ENCODE results near the gene NTN1. TPM values are rescaled to one million over a fixed set of nuclear protein-coding genes. Genes with fewer than 3 reads are reported as not detected.
A peak's percentile ranks its signal among the peaks of the same experiment; 100 is the strongest.
"Not testable (repeated sequence)": the region's sequence is repeated elsewhere in the genome, so short reads cannot be mapped to it uniquely, and the experiment has no call there.

Gene NTN1
- not detected for polyA plus RNA-seq (2012; ENCODE audit: insufficient read depth, insufficient read length, low read depth)

DNA sequence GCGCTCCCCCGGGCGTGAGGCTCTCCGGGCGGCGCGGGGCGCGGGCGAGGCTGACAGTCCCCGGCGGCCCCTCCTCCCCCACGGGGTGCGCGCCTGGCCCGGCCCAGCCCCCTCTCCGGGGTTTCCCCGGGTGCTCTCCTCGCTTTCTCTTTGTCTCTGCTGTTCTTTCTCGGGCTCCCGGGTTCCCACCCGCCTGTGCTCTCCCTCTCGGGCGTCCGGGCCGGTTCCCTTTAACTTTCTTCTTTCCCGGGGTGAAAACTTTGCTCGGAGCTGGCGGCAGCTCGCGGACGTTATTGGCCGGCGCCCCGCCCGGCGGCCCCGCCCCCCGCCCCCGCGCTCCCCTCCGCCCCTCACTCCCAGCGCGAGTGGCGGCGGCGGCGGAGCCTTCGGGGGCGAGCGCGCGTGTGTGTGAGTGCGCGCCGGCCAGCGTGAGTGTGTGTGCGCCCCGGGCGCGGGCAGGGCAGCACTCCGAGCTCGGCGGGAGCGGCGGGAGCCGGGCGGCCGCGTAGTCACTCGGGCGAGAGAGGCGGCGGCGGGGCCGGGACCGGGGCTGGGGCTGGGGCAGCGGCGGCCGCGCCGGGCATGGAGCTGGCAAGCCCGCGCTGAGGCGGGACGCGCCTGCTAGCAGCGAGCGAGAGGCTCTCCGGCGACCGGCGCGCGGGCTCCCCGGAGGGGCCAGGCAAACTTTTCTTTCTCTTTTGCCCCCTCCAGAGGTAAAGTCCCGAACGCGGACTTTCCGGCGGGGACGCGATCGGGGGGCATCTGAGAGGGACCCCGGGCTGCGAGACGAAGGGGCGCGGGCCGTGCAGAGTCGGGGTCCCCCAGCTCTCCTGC lies at the start of gene NTN1:
NTN1 (plus strand) TSS at position 353 of the 834 bp plus-strand sequence. CDS start 864 bp downstream, outside the sequence.
- Histone ChIP-seq H3K27me3 (peaks cover 29% of the 10 kb centered on the region), H3K4me3 (ENCODE audit: low read depth, low read length) (no peak within 1 kb of the TSS), H3K9me3 (no peaks in the 10 kb centered on the region), H3K36me3 (no peaks in the 10 kb centered on the region), H3K4me1 (no peaks in the 10 kb centered on the region)
- TF ChIP-seq, protein P1, sequence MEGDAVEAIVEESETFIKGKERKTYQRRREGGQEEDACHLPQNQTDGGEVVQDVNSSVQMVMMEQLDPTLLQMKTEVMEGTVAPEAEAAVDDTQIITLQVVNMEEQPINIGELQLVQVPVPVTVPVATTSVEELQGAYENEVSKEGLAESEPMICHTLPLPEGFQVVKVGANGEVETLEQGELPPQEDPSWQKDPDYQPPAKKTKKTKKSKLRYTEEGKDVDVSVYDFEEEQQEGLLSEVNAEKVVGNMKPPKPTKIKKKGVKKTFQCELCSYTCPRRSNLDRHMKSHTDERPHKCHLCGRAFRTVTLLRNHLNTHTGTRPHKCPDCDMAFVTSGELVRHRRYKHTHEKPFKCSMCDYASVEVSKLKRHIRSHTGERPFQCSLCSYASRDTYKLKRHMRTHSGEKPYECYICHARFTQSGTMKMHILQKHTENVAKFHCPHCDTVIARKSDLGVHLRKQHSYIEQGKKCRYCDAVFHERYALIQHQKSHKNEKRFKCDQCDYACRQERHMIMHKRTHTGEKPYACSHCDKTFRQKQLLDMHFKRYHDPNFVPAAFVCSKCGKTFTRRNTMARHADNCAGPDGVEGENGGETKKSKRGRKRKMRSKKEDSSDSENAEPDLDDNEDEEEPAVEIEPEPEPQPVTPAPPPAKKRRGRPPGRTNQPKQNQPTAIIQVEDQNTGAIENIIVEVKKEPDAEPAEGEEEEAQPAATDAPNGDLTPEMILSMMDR (IDR thresholded peaks at IDR 0.05; ENCODE audit: low read depth, low read length), result no peak
- peak; percentile 15 for DNase-seq

DNA sequence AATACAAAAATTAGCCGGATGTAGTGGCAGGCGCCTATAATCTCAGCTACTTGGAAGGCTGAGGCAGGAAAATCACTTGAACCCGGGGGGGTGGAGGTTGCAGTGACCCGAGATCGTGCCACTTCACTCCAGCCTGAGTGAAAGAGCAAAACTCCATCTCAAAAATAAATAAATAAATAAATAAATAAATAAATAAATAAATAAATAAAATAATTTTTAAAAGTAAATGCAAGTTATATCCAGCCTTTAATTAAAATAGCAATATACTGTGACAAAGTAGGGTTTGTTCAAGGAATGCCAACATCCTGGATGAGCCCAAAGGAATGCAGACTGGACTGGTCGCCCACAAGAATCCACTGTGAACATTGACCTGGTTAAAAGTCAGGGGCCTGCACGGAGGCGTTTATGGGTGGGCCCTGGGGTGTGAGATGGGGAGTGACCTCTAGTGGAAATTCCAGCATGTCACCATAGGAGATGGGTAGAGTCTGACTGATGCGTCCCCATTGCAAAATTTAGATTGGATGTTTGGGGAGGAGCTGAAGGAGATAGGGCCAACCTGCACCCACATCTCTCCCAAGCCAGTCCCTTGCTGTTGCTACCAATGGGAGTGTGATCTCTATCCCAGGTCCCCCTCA lies 46.1 kb upstream of the NTN1 start:
- TF ChIP-seq, protein P1 (IDR thresholded peaks at IDR 0.05; ENCODE audit: low read depth, low read length), result no peak
- Histone ChIP-seq H3K27me3 (no peaks in the 10 kb centered on the region), H3K4me1 (no peaks in the 10 kb centered on the region), H3K4me3 (ENCODE audit: low read depth, low read length) (no peak overlapping the region), H3K36me3 (no peaks in the 10 kb centered on the region), H3K9me3 (no peaks in the 10 kb centered on the region)
- DNase-seq, result no peak

- Histone ChIP-seq H3K36me3 (no peaks in the 10 kb centered on the region), H3K4me1 (no peaks in the 10 kb centered on the region), H3K4me3 (ENCODE audit: low read depth, low read length) (no peak overlapping the region), H3K27me3 (no peaks in the 10 kb centered on the region), H3K9me3 (no peaks in the 10 kb centered on the region)
- no peak for DNase-seq
- TF ChIP-seq, protein P1 (IDR thresholded peaks at IDR 0.05; ENCODE audit: low read depth, low read length), result no peak
Measured at GRCh38 chr17:8976638-8977037, 44.7 kb upstream of the NTN1 start.

DNA sequence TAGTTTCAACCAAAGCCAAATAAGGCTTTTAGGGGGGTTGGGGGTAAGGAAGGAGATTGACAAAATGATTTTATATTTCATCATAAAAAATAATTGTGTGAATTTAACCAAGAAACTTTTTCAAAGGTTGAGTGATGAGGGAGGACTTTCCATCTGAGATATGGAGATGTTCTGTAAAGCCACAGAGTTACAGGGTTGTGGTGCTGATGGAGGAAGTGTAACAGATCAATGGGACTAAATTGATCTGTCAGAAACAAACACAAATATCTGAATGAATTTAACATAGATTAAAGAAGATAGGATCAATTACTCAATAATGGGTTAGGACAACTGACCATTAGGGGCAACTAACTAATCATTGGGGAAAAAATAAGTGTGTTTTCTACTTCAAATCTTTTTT lies 41.6 kb upstream of the NTN1 start:
- H3K4me3 ChIP-seq (ENCODE audit: low read depth, low read length), result no peak overlapping the region
- TF ChIP-seq, protein P1 (IDR thresholded peaks at IDR 0.05; ENCODE audit: low read depth, low read length), result no peak
- H3K27me3 ChIP-seq, result no peaks in the 10 kb centered on the region
- DNase-seq, result no peak
- no peaks in the 10 kb centered on the region for H3K36me3 ChIP-seq
- H3K9me3 ChIP-seq, result no peaks in the 10 kb centered on the region
- no peaks in the 10 kb centered on the region for H3K4me1 ChIP-seq

DNA sequence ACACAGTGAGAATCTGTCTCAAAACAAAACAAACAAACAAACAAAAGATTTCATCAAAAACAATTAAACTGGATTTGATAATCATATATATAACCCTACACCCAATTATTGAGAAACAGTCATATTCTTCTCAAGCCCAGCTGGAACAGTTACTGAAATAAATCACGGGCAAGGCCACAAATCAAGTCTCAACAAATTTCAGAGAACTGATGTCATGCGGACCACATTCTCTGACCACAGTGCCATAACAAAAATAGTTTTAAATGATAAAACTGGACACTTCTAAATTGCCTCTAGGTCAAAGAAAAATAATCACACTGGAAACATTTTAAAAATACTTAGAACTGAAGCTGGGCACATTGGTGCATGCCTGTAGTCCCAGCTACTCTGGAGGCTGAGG lies 39.9 kb upstream of the NTN1 start:
- Histone ChIP-seq H3K4me3 (ENCODE audit: low read depth, low read length) (no peak overlapping the region), H3K36me3 (no peaks in the 10 kb centered on the region), H3K27me3 (no peaks in the 10 kb centered on the region), H3K9me3 (no peaks in the 10 kb centered on the region), H3K4me1 (no peaks in the 10 kb centered on the region)
- DNase-seq, result no peak
- TF ChIP-seq, protein P1 (IDR thresholded peaks at IDR 0.05; ENCODE audit: low read depth, low read length), result no peak

GRCh38 chr17:8984225-8984624 lies 37.1 kb upstream of the NTN1 start:
- not testable (repeated sequence) for H3K9me3 ChIP-seq

More at GRCh38 chr17:8984225-8984624, 37.1 kb upstream of the NTN1 start:
- not testable (repeated sequence) for H3K27me3 ChIP-seq; H3K36me3 ChIP-seq; H3K4me3 ChIP-seq (ENCODE audit: low read depth, low read length); H3K4me1 ChIP-seq; DNase-seq

Measured in BE2C (cell line).